Uterus (tissue), 4 donors: ENCODE results near the gene ESPN. TPM values are rescaled to one million over a fixed set of nuclear protein-coding genes. Genes with fewer than 3 reads are reported as not detected.

ENCODE experiments used
- DNase-seq, 2 donors: peaks; one replicate each; pipeline ENCODE4 v3.0.0-alpha.2; 2019 to 2020
- H3K27ac ChIP-seq, 2 donors: fragments of 200-600 bp; sonication (generic); 1 replicate in 1 of 2; 2 replicates in 1 of 2; pipeline ENCODE4 v1.5.1; 2016 to 2018
- H3K27me3 ChIP-seq, 2 donors: fragments of 200-600 bp; sonication (generic); one replicate each; pipeline ENCODE4 v1.5.1; 2018 to 2019; ENCODE audit warnings: control low read depth in 1 of 2
- H3K36me3 ChIP-seq, 2 donors: fragments of 200-600 bp; sonication (generic); one replicate each; pipeline ENCODE4 v1.5.1; 2019; ENCODE audit warnings: control low read depth in 1 of 2
- H3K4me1 ChIP-seq, 2 donors: fragments of 200-600 bp; sonication (generic); one replicate each; pipeline ENCODE4 v1.5.1; 2018 to 2019; ENCODE audit warnings: control low read depth in 1 of 2
- H3K4me3 ChIP-seq, 2 donors: fragments of 200-600 bp; sonication (generic); 1 replicate in 1 of 2; 2 replicates in 1 of 2; pipeline ENCODE4 v1.5.1; 2018 to 2019; ENCODE audit warnings: mild to moderate bottlenecking in 1 of 2
- H3K9me3 ChIP-seq, 2 donors: fragments of 200-600 bp; sonication (generic); one replicate each; pipeline ENCODE4 v1.5.1; 2019; ENCODE audit warnings: control low read depth in 1 of 2
- POLR2A ChIP-seq, 2 donors: fragments of 450-650 bp; IDR thresholded peaks; one replicate each; pipeline ENCODE4 v1.6.1; 2016; ENCODE audit warnings: antibody characterized with exemption in 2 of 2, mild to moderate bottlenecking in 1 of 2, moderate library complexity in 1 of 2
- intact Hi-C: fragments of 100-400 bp; cut with DNase I; formaldehyde crosslinking; loops from one replicate; pipeline ENCODE4 v1.15.1; 2023; ENCODE audit warnings: low total_unique reads
- total RNA-seq, 4 donors: library from RNA; depleted of rRNA in 3 of 4; stranded (reverse); fragments of >200 nt in 3 of 4; gene quantifications; one replicate each; pipeline versions ENCODE4 v1.1.0 to v1.2.4, GENCODE V29; 2014 to 2023
- TF ChIP-seq, protein P1 (sequence below), 4 experiments: fragments of 200-600 bp in 2 of 4; fragments of 450-650 bp in 2 of 4; sonication (generic) in 2 of 4; IDR thresholded peaks; one replicate each; pipeline ENCODE4 v1.5.1; 2016 to 2019; ENCODE audit warnings: antibody characterized with exemption in 4 of 4, mild to moderate bottlenecking in 2 of 4, moderate library complexity in 1 of 4
- donor health status: DM: yes; HTN: yes; CAD: no.

ESPN gene
- total RNA-seq, 4 donors from 2014 or later = 0.58 to 2.5 TPM; not detected in 2

DNA sequence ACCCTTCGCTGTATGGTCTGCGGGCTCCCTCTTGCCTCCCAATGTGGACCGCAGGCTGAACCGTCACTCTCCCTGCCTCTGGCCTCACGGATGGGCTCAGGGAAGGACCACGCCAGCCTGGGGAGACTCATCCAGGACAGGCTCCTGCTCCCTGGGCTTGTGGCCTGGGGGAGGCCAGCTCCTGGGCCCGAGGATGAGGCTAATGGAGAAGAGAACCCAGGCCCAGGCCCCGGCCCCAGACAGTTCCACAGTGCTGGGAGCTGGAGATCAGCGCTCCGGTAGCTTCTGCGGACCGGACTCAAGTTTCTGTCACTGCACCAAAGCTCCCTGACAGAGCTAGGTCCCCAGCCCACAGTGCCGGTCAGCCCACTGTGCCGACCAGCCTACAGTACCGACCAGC lies 80.3 kb downstream of the ESPN start:
- no peak overlapping the region for H3K27ac ChIP-seq
- intact Hi-C loops = no loop called here
- no peaks in the 10 kb centered on the region for H3K36me3 ChIP-seq
- no peak overlapping the region for H3K4me3 ChIP-seq
- H3K27me3 ChIP-seq = no peaks in the 10 kb centered on the region
- no peaks in the 10 kb centered on the region for H3K9me3 ChIP-seq
- H3K4me1 ChIP-seq = peaks cover 0 to 8% of the 10 kb centered on the region in 2 donors
- no peak for DNase-seq
- TF ChIP-seq, protein P1, sequence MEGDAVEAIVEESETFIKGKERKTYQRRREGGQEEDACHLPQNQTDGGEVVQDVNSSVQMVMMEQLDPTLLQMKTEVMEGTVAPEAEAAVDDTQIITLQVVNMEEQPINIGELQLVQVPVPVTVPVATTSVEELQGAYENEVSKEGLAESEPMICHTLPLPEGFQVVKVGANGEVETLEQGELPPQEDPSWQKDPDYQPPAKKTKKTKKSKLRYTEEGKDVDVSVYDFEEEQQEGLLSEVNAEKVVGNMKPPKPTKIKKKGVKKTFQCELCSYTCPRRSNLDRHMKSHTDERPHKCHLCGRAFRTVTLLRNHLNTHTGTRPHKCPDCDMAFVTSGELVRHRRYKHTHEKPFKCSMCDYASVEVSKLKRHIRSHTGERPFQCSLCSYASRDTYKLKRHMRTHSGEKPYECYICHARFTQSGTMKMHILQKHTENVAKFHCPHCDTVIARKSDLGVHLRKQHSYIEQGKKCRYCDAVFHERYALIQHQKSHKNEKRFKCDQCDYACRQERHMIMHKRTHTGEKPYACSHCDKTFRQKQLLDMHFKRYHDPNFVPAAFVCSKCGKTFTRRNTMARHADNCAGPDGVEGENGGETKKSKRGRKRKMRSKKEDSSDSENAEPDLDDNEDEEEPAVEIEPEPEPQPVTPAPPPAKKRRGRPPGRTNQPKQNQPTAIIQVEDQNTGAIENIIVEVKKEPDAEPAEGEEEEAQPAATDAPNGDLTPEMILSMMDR (IDR thresholded peaks at IDR 0.05) = no peak
- TF ChIP-seq POLR2A (IDR thresholded peaks at IDR 0.05) = no peak

DNA sequence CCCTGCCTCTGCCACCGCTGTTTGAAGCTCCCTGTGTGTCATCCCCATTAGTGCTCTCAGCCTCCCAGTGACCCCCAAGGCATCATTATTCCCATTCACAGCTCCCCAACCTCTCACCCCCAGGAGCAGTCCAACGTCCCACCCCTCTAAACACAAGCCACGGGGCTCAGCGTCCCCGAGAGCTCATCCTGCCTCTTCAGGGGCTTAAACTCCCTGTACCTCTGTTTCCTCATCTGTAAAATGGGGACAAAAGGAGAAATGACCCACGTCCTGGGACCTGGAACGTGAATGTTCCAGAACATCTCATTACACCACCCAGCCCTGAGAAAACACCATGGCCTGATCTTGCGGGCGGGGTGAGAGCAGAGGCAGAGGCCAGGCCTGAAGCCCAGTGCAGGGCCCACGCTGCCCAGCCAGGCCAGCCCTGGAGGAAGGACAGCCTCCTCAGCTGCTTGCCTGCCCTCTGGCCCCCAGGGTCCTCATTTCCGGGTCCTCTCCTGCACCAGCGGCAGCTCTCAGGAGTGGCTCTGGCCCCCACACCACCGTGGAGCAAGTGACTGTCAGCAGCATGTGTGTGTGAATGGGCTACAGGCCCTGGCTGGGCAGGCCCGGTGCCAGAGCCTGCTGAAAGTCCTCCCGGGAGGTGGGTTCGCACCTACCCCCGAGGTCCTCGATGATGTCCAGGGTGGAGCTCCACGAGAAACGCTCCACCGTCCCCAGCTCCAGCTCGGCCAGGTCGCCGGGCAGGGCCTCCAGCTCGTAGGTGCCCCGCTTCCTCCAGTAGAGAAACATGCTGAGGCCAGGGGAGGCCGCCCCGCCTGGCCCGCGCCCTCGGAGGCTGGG lies 81.0 kb downstream of the ESPN start:
- TF ChIP-seq, protein P1 (IDR thresholded peaks at IDR 0.05) = no peak
- TF ChIP-seq POLR2A (IDR thresholded peaks at IDR 0.05) = no peak
- Histone ChIP-seq H3K36me3 (no peaks in the 10 kb centered on the region), H3K27me3 (no peaks in the 10 kb centered on the region), H3K27ac (no peak overlapping the region), H3K9me3 (no peaks in the 10 kb centered on the region), H3K4me3 (no peak overlapping the region), H3K4me1 (peaks cover 0 to 8% of the 10 kb centered on the region in 2 donors)
- DNase-seq = no peak
- intact Hi-C loops = no loop called here

DNA sequence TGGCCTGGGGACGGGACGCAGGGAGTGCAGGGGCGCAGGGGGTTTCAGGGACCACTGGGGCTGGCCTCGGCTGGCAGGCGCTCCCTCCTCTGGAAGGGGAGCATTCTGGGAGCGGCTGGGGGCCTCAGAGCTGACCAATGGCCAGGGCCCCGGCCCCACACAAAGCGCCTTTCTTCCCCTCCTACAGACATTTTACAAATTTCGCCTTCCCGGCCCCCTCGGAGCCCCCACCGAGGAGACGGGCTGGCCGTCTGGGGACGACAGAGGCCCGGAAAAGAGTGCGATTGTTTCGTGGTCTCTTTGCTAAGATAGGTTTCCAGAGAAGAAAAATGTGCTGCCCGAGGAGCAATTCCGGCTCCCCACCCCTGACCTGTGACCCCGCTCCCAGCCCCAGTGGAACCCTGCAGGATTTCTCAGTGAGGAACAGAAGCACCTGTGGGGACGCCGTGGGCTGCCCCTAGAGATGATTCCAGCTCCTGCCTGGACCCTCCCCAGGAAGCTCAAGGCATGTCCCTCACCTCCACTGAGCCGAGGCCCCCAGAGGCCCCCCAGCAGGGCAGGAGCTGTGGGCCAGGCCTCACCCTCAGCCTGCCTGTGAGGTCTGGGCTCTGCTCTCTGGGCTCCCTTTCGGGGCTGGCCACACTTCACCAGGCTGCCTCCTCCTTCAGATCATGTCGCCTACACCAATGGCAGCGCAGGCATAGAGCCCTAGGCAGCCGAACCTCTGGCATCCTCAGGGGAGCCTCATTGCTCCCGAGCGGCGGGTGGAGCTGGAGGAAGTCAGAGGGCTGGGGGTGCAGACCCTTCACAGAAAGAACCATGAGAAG lies 81.8 kb downstream of the ESPN start:
- no peaks in the 10 kb centered on the region for H3K27me3 ChIP-seq
- DNase-seq = no peak
- H3K4me1 ChIP-seq = peaks cover 0 to 8% of the 10 kb centered on the region in 2 donors
- no peak overlapping the region for H3K4me3 ChIP-seq
- no peaks in the 10 kb centered on the region for H3K36me3 ChIP-seq
- TF ChIP-seq, protein P1 (IDR thresholded peaks at IDR 0.05) = no peak
- TF ChIP-seq POLR2A (IDR thresholded peaks at IDR 0.05) = no peak
- no peak overlapping the region for H3K27ac ChIP-seq
- no peaks in the 10 kb centered on the region for H3K9me3 ChIP-seq
- intact Hi-C loops = no loop called here

DNA sequence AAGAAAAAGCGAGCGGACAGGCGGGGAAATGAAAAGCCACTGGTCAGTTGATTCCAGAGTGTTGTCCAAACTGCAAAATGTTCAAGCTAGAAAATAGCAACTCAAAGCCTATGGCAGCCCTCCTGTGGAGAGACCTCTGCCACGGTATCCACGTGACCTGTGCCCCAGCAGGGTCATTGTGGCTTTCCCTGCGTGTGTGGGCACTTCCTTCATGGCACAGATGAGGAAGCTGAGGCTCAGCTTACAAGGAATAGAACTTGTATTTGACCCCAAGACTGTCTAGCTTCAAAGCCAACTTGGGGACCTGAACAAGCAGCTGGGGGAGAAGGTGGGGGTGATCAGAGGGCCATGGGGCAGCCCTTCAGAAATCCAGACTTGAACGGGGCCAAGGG lies 82.5 kb downstream of the ESPN start:
- DNase-seq = no peak
- Histone ChIP-seq H3K36me3 (no peaks in the 10 kb centered on the region), H3K9me3 (no peaks in the 10 kb centered on the region), H3K4me1 (peaks cover 0 to 8% of the 10 kb centered on the region in 2 donors), H3K27me3 (no peaks in the 10 kb centered on the region), H3K4me3 (no peak overlapping the region), H3K27ac (no peak overlapping the region)
- no peak for TF ChIP-seq POLR2A (IDR thresholded peaks at IDR 0.05)
- TF ChIP-seq, protein P1 (IDR thresholded peaks at IDR 0.05) = no peak
- intact Hi-C loops = no loop called here

DNA sequence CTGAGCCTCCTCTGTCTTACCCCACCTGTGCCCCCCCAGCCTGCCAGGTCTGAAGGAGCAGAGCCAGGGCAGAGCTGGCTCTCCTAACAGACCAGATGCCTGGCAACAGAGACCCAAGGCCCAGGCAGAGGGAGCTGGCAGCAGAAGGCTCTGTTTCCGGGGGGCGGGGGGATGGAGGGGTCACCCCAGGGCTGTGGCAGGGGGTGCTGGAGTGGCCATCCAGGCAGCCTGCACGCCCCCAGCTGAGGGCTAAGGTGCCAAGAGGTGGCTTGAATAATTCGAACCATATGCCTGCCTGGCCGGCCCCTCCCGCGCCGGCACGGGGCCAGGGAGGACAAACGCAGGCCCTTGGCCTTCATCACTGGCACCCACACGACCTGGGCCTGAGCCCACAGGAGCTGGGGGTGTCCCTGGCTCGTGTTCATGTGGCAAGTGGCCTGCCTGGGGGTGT lies 82.9 kb downstream of the ESPN start:
- intact Hi-C loops = no loop called here
- H3K27me3 ChIP-seq = no peaks in the 10 kb centered on the region
- no peak for TF ChIP-seq POLR2A (IDR thresholded peaks at IDR 0.05)
- TF ChIP-seq, protein P1 (IDR thresholded peaks at IDR 0.05) = no peak
- peaks cover 0 to 4% of the 10 kb centered on the region in 2 donors for H3K4me1 ChIP-seq
- no peaks in the 10 kb centered on the region for H3K9me3 ChIP-seq
- H3K36me3 ChIP-seq = no peaks in the 10 kb centered on the region
- no peak for DNase-seq
- no peak overlapping the region for H3K4me3 ChIP-seq
- H3K27ac ChIP-seq = no peak overlapping the region
